GM19193 (cell line): ENCODE data around the gene TSSC4.

Source experiments
- POLR2A ChIP-seq: IDR thresholded peaks from 4 replicates; pipeline ENCODE4 v1.6.1; 2011; ENCODE audit not compliant: insufficient read depth, insufficient read length; ENCODE audit errors: extremely low read depth

The TSSC4 gene

DNA sequence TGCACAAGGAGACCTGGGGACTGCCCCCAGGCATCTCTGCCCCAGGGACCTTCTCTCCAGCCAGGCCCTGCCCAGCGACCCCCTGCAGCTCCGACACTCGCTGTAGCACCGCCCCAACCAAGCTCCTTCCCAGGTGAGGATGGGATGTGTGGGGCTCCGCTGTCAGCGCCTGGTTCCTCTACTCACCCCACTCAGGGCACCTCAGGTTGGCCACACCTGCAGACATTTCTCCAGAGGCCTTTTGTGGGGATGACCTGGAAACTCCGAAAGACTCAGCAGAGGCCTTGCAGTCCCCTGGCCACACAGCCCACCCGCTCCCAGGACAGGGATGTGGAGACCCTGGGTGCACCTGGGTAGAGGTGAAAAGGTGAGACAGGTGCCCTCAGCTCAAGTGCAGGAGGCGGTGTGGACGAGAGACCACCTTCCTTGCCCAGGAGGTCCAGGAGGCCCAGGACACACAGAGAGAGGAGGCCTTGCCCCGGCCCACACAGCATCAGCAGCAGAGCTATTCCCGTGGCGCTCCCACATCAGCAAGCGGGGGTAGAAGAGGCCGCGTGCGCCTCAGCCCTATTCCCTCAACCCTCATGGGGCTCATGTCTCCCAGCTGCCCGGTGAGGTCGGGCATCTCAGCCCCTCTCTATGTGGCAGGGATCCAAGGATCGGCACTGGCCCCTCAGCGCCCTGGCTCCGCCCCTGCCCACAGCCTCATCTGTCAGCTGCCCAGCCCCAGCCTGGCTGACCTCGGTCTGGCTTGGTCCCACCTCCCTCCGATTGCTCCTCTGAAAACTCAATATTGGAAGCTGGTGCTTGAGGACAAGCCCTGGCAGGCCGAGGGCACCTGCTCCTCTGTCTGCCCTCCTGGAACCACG lies 22.8 kb downstream of the TSSC4 start:
- TF ChIP-seq POLR2A, result no peak

DNA sequence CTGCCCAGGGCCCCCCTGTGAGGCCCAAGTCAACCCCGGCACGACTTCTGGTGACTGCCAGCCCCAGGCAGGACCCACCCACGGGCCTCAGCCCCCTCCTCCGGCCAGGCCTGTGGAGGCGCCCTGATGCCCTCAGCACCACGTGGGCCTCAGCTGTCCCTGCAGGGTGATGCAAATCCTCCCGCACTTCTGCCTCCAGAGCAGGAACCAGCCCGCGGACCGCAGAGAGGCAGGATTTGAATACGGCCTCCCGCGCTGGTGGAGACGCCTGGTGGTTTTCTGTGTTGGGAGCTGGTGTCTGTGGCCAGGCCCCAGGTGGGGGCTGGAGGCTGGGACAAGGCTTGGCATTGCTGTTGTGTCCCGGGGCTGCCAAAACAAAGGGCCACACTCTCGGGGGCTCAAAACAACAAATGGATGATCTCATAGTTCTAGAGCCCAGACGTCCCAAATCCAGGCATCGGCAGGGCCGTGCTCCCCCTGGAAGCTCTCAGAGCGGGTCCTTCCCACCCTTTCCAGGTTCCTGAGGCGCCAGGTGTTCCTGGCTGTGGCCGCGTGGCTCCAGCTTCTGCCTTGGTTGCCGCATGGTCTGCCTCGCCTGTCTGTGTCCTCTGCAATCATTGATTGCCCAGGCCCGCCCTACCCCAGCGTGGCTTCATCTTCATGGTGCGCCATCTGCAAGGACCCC lies 24.4 kb downstream of the TSSC4 start:
- TF ChIP-seq POLR2A, result no peak

DNA sequence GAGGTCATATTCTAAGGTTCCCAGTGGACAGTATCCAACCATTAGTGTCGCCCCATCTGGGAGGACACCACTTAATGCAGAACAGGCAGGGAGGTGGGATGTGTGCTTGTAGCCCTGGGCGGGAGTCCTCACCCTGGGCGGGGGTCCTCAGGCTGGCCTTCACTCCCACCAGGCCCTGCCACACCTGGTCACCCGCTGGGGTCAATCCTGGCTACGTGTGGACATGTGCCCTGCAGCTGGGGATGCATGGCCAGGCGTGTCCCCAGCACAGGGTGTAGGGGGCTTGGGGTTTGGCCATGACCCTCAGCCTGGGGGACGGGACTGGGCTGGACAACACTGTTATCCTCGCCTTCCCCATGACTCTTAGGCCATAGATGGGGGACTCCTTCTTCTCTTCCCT lies 25.0 kb downstream of the TSSC4 start:
- no peak for TF ChIP-seq POLR2A

- TF ChIP-seq POLR2A, result no peak
These were observed 25.7 kb downstream of the TSSC4 start for GRCh38 chr11:2426221-2426620.

GRCh38 chr11:2426826-2427521 lies 26.4 kb downstream of the TSSC4 start:
- no peak for TF ChIP-seq POLR2A

GRCh38 chr11:2427721-2428321 lies 27.3 kb downstream of the TSSC4 start:
- TF ChIP-seq POLR2A, result no peak

DNA sequence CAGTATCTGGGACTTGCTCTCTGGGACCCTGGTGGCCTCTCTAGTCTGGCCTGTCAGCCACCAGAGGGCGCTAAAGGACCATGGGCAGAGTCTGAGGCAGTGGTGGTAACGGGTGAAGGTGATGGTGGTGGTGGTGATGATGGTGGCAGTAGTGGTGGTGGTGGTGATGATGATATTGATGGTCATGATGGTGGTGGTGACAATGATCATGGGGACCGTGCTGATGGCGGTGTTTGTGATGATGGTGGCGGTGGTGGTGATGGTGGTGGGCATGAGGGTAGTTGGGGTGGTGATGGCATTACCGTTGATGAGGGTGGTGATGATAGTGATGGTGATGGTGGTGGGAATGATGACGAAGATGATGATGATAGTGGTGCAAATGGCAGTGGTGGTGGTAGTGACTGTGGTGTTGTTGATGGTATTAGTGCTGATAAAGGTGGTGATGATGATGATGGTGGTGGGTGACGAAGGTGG lies 27.8 kb downstream of the TSSC4 start:
- TF ChIP-seq POLR2A, result no peak

DNA sequence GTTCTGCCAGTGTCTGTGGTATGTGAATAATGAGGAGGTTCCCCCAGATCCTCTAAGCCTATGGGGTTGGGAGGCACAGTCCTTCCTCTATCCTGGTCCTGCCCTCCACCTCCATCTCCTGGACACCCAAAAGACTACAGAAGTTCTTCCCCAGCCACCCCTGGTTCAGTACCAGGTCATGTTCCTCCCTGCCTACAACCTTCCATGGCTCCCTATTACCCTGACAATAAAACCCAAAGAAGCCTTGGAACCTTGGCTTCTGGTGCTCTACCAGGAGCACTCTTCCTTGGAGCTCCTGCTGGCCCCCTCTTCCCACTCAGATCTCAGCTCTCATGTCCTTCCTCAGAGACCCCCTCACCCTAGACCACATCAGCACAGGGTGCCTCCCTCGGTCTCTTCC lies 30.8 kb downstream of the TSSC4 start:
- no peak for TF ChIP-seq POLR2A

DNA sequence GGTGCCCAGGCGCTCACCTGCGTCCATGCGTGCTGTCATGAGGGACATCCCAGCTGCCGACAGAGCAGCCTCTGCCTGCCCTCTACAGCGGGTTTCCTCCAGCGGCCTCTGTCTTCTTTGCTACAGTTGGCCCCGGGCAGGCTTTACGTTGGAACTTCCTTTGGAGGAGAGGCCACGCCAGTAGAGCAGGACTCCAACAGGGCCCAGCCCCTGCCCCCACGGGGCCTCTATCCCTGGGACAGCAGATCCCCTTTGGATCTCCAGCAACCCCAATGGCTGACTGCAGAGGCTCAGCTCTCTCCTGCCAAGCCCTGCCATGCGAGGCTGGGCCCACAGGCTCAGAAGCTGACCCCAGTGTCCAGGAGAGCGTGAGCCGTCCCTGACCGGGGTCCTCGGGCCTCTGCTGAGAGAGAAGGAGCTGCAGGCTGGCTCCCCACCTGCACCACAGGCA lies 31.6 kb downstream of the TSSC4 start:
- no peak for TF ChIP-seq POLR2A

GRCh38 chr11:2432628-2433071 lies 32.1 kb downstream of the TSSC4 start:
- no peak for TF ChIP-seq POLR2A

DNA sequence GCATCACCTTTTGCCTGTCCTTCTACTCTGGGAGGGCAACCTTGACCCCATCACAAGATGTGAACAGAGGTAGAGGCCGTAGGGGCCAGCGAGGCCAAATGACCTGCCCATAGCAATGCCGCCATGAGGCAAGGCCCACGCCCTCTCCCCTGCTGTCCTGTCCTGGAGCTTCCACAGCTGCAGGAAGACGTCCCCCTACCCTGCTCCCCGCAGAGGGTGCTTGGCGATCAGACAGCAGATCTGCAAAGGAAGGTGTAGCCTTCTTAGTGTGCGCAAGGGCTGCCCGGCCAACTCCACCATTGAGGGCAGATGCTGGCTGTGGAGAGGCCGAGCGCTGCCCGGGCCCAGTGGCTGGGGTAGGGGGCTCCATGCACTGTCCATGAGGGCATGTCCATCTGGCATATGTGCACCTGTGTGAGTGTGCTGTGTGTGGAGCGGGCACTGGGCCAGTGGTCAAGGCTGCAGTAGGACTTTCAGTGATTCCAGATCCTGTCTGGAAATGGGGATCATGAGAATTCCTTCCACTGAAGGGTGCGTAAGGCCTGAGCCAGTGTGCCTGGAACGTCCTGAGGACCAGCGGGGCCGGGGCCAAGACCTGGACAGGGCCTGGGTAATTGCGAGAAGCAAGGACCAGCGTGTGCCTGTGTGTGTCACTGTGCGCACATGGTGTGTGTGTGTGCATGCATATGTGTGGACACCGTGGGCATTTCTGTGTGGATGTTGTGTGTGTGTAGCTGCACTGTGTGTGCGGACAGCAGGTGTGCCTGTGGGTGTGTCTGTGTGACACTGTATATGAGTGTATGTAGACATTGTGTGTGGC lies 32.8 kb downstream of the TSSC4 start:
- TF ChIP-seq POLR2A, result no peak

DNA sequence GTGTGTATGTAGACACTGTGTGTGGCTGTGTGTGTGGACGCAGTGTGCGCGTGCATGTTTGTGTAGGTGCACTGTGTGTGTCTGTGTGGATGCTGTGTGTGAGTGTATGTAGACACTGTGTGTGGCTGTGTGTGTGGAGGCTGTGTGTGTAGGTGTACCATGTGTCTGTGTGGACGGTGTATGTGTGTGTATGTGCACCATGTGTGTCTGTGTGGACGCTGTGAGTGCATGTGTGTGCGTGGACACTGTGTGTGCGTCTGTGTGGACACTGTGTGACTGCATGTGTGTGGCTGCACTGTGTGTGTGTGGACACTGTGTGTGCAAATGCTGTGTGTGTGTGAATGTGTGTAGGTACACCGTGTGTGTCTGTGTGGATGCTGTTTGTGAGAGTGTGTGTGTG lies 33.5 kb downstream of the TSSC4 start:
- no peak for TF ChIP-seq POLR2A

GRCh38 chr11:2434506-2435255 lies 34.1 kb downstream of the TSSC4 start:
- TF ChIP-seq POLR2A, result no peak

DNA sequence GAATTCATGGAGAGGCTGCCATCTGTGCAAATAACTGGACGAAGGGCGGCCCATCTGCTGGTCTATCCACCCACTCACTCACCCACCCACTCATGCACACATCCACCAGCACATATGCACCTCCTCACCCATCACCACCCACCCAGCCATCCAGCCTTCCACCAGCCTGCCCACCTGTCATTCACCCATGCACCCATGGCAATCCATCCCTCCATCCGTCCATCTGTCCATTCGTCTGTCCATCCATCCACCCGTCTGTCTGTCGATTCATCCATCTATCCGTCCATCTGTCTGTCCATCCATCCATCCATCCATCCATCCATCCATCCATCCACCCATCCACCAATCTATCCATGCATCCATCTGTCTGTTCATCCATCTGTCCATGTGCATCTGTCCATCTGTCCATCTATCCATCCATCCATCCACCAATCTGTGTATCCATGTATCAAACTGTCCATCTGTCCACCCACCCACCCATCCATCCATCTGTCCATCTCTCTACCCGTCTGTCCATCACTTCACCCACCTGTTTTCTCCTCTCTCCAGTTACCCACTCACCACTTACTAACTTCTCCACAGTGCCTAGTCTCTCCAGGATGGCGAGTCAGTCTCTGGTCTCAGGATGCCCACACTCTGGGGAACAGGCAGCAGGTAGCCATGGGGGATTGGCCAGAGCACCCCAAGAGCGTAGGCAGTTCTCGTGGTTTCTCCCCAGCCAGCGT lies 34.9 kb downstream of the TSSC4 start:
- TF ChIP-seq POLR2A, result no peak
